ENCODE data around the gene TXNDC17. TPM values are rescaled to one million over a fixed set of nuclear protein-coding genes. Genes with fewer than 3 reads are reported as not detected.

The TXNDC17 gene
- total and polyA plus RNA-seq, 2 of the 13 experiments (the other 11 are each of a cell fraction or from before 2014, with no cell fraction given) = 188 to 266 TPM

DNA sequence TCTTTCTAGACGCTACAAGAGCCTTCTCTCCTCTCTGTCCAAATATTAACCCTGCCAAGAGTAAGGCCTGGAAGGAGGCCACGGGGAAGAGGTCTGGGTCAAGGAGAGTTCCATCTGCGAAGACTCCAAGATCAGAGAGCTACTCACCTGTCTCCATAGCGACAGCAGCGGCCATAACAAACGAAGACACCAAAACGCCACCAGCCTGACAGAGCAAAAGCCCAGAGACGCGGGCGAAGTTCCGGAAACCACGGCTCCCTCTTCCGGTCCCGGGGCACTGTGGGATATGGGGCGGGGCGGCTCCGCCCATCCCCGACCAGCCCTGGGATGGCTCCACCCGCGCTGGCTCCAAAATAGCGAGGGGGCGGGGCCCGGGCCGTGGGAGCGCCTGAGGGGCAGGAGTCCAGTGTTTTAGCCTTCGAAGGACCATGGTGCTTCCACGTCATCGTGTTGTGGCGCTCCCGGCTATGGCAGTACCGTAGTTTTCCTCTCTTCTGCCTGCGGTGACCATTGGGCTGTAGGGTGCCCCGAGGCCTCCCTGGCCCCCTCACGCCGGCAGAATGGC is 10.6 kb downstream of the TXNDC17 start, which contains the start of the genes C17orf100 and MED31 (continued):
- TF ChIP-seq MAZ (IDR thresholded peaks at IDR 0.05; ENCODE audit: borderline replicate concordance, low read depth, low read length) (0 out of 2 replicates have a peak, but pooled peaks have one; percentile 57), MAZ (CRISPR knock-in tag; IDR thresholded peaks at IDR 0.05; ENCODE audit: low read depth) (no peak; the same call in 1 of the 2 replicates), CENPBD1 (CRISPR knock-in tag; IDR thresholded peaks at IDR 0.05; ENCODE audit: borderline replicate concordance, low read depth) (0 out of 2 replicates have a peak, but pooled peaks have one; percentile 67), POLR2A (IDR thresholded peaks at IDR 0.05; ENCODE audit: insufficient read depth in 1 of 2, low read depth in 2 of 2, low read length in 2 of 2) (peak; percentile 87 to 90), PAF1 (CRISPR knock-in tag; IDR thresholded peaks at IDR 0.05) (no peak), POGZ (CRISPR knock-in tag; IDR thresholded peaks at IDR 0.05) (0 out of 2 replicates have a peak, but pooled peaks have one; percentile 11), FOXA1 (IDR thresholded peaks at IDR 0.05) (no peak), FOXA1 (CRISPR knock-in tag; IDR thresholded peaks at IDR 0.05) (no peak), POLR2AphosphoS5 (IDR thresholded peaks at IDR 0.05; ENCODE audit: low read depth, low read length) (peak; percentile 84), THAP11 (CRISPR knock-in tag; IDR thresholded peaks at IDR 0.05) (peak; percentile 90), PHF21A (CRISPR knock-in tag; IDR thresholded peaks at IDR 0.05) (peak; percentile 48; the same call in 1 of the 2 replicates), HNRNPLL (IDR thresholded peaks at IDR 0.05; ENCODE audit: low read depth, low read length, poor library complexity, severe bottlenecking) (peak; percentile 71), CBX1 (IDR thresholded peaks at IDR 0.05; ENCODE audit: low read depth) (peak; percentile 19), SP1 (IDR thresholded peaks at IDR 0.05) (no peak), SP1 (CRISPR knock-in tag; IDR thresholded peaks at IDR 0.05) (peak; percentile 86), KAT8 (CRISPR knock-in tag; IDR thresholded peaks at IDR 0.05) (peak; percentile 76), HDAC6 (IDR thresholded peaks at IDR 0.05; ENCODE audit: low read depth, low read length) (no peak), ZFP37 (CRISPR knock-in tag; IDR thresholded peaks at IDR 0.05; ENCODE audit: borderline replicate concordance) (0 out of 2 replicates have a peak, but pooled peaks have one; percentile 59), TBX3 (IDR thresholded peaks at IDR 0.05; ENCODE audit: borderline replicate concordance) (no peak), SP5 (CRISPR knock-in tag; IDR thresholded peaks at IDR 0.05; ENCODE audit: borderline replicate concordance, low read depth) (peak; percentile 93), ZNF691 (CRISPR knock-in tag; IDR thresholded peaks at IDR 0.05; ENCODE audit: borderline replicate concordance, low read depth) (peak; percentile 5; the same call in 1 of the 2 replicates), ZIK1 (CRISPR knock-in tag; IDR thresholded peaks at IDR 0.05; ENCODE audit: borderline replicate concordance, low read depth) (no peak), NR2F1 (CRISPR knock-in tag; IDR thresholded peaks at IDR 0.05) (peak in 1 of 2 experiments; percentile 50; a peak in 1 of 4 replicates), RELA (CRISPR knock-in tag; IDR thresholded peaks at IDR 0.05) (0 out of 2 replicates have a peak, but pooled peaks have one; percentile 18)
- TF ChIP-seq, protein P1, sequence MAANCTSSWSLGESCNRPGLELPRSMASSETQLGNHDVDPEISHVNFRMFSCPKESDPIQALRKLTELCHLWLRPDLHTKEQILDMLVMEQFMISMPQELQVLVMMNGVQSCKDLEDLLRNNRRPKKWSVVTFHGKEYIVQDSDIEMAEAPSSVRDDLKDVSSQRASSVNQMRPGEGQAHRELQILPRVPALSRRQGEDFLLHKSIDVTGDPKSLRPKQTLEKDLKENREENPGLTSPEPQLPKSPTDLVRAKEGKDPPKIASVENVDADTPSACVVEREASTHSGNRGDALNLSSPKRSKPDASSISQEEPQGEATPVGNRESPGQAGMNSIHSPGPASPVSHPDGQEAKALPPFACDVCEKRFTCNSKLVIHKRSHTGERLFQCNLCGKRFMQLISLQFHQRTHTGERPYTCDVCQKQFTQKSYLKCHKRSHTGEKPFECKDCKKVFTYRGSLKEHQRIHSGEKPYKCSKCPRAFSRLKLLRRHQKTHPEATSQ (CRISPR knock-in tag; IDR thresholded peaks at IDR 0.05; ENCODE audit: borderline replicate concordance) = no peak
- TF ChIP-seq, protein P2, sequence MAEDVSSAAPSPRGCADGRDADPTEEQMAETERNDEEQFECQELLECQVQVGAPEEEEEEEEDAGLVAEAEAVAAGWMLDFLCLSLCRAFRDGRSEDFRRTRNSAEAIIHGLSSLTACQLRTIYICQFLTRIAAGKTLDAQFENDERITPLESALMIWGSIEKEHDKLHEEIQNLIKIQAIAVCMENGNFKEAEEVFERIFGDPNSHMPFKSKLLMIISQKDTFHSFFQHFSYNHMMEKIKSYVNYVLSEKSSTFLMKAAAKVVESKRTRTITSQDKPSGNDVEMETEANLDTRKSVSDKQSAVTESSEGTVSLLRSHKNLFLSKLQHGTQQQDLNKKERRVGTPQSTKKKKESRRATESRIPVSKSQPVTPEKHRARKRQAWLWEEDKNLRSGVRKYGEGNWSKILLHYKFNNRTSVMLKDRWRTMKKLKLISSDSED (CRISPR knock-in tag; IDR thresholded peaks at IDR 0.05) = no peak
- TF ChIP-seq, protein P3, sequence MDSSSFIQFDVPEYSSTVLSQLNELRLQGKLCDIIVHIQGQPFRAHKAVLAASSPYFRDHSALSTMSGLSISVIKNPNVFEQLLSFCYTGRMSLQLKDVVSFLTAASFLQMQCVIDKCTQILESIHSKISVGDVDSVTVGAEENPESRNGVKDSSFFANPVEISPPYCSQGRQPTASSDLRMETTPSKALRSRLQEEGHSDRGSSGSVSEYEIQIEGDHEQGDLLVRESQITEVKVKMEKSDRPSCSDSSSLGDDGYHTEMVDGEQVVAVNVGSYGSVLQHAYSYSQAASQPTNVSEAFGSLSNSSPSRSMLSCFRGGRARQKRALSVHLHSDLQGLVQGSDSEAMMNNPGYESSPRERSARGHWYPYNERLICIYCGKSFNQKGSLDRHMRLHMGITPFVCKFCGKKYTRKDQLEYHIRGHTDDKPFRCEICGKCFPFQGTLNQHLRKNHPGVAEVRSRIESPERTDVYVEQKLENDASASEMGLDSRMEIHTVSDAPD (CRISPR knock-in tag; IDR thresholded peaks at IDR 0.05) = peak; percentile 79; the same call in 1 of the 2 replicates

All from HepG2 (cell line).